ENCODE results near the gene SNCAIP.

DNA sequence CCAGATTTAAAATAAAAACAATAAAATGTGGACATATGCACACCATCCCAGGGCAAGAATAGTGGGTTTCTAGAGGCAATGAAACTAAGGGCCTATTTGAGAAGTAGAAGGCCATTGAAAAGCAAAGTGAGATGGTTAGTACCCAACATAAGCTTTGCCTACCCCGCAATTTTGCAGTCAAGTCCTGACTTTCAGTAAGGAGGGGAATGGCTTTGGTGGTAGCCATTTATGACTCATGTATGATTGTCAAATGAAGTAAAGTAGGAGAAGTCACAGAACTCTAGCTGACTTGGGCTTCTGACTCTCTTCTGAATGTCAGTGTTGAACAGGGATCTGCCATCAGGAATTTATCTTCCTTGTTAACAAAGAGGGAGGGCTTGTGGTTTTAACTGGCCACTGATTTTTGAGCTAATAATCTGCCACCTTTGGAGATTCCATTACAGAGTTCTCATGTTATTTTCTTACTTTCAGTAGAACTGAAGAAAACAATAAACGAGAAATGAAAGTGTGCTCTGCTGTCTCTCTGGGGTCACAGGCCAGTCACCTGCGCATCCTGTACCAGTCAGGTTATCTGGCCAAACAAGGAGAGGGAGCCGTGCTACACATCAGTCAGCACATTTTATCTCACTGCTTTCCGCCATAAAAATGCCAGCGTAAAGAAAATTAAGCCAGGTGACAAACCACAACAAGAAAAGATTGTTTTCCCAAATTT is 14.3 kb upstream of the SNCAIP start:
- TF ChIP-seq, protein P1, sequence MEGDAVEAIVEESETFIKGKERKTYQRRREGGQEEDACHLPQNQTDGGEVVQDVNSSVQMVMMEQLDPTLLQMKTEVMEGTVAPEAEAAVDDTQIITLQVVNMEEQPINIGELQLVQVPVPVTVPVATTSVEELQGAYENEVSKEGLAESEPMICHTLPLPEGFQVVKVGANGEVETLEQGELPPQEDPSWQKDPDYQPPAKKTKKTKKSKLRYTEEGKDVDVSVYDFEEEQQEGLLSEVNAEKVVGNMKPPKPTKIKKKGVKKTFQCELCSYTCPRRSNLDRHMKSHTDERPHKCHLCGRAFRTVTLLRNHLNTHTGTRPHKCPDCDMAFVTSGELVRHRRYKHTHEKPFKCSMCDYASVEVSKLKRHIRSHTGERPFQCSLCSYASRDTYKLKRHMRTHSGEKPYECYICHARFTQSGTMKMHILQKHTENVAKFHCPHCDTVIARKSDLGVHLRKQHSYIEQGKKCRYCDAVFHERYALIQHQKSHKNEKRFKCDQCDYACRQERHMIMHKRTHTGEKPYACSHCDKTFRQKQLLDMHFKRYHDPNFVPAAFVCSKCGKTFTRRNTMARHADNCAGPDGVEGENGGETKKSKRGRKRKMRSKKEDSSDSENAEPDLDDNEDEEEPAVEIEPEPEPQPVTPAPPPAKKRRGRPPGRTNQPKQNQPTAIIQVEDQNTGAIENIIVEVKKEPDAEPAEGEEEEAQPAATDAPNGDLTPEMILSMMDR (IDR thresholded peaks at IDR 0.05), result no peak
- TF ChIP-seq POLR2A (IDR thresholded peaks at IDR 0.05) (no peak), POLR2AphosphoS5 (IDR thresholded peaks at IDR 0.05; ENCODE audit: insufficient read depth in 1 of 2, low read depth in 1 of 2) (no peak)
